IPS DF 6.9 (cell line): ENCODE results near the gene YEATS4.

ENCODE experiments used
- DNase-seq: peaks from one replicate; pipeline ENCODE4 v3.0.0-alpha.2; 2013; ENCODE audit warnings: low read depth, low spot score
- H3K27ac ChIP-seq: one replicate; pipeline ENCODE4 v1.5.1; 2013; ENCODE audit warnings: low read length, control low read depth
- H3K27me3 ChIP-seq: 2 replicates; pipeline ENCODE4 v1.6.1; 2013; ENCODE audit warnings: mild to moderate bottlenecking, low read length; ENCODE audit not compliant: control insufficient read depth, insufficient read depth
- H3K36me3 ChIP-seq: 2 replicates; pipeline ENCODE4 v1.6.1; 2013; ENCODE audit warnings: low read length; ENCODE audit not compliant: control insufficient read depth, insufficient read depth
- H3K4me1 ChIP-seq: 2 replicates; pipeline ENCODE4 v1.6.1; 2013; ENCODE audit warnings: low read length; ENCODE audit not compliant: control insufficient read depth, insufficient read depth
- H3K4me3 ChIP-seq: 2 replicates; pipeline ENCODE4 v1.5.1; 2013; ENCODE audit warnings: mild to moderate bottlenecking, low read length
- H3K9me3 ChIP-seq: 2 replicates; pipeline ENCODE4 v1.6.1; 2013; ENCODE audit warnings: low read length, inconsistent platforms; ENCODE audit not compliant: control insufficient read depth, insufficient read depth
- WGBS: extraction: QIAGEN DNeasy Blood & Tissue Kit; methylation state at CpG from one replicate; pipeline ENCODE4 v1.1.7; 2013; ENCODE audit warnings: mixed read lengths, missing lambda C conversion rate; ENCODE audit not compliant: insufficient read length, insufficient coverage; 5-methylcytosine and 5-hydroxymethylcytosine counted together

The YEATS4 gene

DNA sequence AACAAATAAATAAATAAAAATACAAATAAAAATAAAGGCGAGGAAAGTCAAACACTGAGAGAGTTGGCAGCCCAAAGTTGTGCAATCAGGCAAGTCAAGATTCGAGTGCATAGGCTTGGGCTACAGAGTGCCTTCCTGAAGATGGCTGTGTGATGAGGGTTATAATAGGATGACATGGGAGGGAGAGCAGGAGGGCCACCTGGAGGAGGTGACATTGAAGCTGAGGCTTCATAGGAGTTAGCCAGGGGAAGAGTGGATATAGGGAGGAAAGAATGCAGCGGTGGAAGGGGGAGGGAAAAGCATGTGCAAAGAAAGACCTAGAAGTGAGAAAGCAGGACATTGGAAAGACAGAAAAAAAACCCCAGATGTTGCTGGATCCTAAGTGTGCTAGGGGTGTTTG lies 53.1 kb downstream of the YEATS4 start:
- Histone ChIP-seq H3K4me1 (peaks cover 2% of the 10 kb centered on the region; the same call in 1 of the 2 replicates), H3K27me3 (no peaks in the 10 kb centered on the region), H3K4me3 (no peak overlapping the region), H3K9me3 (no peaks in the 10 kb centered on the region), H3K36me3 (no peaks in the 10 kb centered on the region), H3K27ac (no peak overlapping the region)
- WGBS = no CpG with 5 or more reads among the region's 3 CpGs
- DNase-seq = no peak

DNA sequence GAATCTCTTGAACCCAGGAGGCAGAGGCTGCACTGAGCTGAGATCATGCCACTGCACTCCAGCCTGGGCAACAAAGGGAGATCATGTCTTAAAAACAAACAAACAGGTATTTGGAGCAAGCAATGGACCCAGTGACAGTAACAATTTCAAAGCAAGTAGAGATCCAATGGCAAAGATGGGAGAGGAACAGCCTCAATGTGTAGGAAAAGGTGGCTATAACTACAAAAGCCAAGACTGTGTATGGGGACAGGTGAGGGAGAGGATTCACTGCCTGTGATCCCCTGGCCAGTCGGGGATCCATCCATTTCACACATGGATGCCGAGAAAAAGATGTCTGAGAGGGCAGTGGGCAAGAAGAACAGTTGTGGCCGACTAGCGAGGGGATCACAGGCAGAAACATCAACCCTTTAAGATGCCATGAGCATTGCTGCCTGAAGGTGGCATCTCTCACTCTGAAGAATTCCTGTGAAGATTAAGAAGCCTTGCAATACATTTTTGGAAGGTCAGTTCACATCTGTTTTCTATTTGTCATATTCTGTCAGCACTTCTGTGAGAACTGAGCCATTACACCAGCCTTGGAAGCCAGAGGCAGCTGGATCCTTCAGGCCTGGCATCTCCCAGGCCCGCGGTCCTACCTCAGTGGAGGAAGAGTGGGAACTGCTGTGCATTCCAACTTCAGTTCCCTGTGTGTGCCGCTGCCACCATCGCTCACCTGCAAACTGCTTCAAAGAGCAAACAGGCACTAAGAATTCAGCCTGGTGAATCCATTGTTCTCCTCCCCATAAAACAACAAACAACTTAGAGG lies 56.1 kb downstream of the YEATS4 start:
- Histone ChIP-seq H3K27me3 (no peaks in the 10 kb centered on the region), H3K36me3 (no peaks in the 10 kb centered on the region), H3K9me3 (no peaks in the 10 kb centered on the region), H3K27ac (no peak overlapping the region), H3K4me3 (no peak overlapping the region), H3K4me1 (peaks cover 2% of the 10 kb centered on the region; the same call in 1 of the 2 replicates)
- DNase-seq = peak; percentile 64
- no CpG with 5 or more reads among the region's 8 CpGs for WGBS

DNA sequence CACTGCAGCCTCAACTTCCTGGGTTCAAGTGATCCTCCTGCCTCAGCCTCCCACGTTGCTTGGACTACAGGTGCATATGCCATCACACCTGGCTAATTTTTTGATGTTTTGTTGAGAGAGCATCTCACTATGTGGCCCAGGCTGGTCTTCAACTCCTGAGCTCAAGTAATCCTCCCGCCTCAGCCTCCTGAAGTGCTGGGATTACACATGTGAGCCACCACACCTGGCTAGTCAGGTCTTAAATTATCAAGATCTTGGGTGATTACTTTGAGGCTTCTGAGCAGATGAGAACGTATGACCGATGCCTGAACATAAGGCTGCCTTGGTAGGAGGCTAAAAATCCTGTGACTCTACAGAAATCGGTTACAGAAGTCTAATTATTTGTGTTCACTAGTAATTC lies 57.7 kb downstream of the YEATS4 start:
- Histone ChIP-seq H3K4me3 (no peak overlapping the region), H3K27ac (no peak overlapping the region), H3K36me3 (no peaks in the 10 kb centered on the region), H3K9me3 (no peaks in the 10 kb centered on the region), H3K27me3 (no peaks in the 10 kb centered on the region), H3K4me1 (peaks cover 2% of the 10 kb centered on the region; the same call in 1 of the 2 replicates)
- no peak for DNase-seq
- no CpG with 5 or more reads among the region's 5 CpGs for WGBS

DNA sequence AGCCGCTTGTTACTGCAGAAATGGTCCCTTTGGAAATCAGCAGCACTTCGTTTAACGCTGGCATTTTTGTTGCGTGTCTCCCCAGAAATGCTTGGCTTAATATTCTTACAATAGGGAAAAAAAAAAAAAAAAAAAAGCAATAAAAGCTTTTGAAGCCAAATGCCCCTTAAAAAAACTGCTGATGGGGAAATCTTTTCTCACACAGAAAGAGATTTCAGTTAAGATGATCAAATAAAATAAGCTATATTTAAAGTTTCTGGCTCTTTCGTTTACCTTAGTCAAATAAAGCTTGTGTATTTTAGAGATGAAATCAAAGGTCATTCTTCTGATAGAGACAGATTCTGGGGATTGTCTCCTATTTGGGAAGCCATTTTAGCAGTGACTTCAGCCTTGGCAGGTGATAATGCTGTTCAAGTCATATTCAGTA lies 58.2 kb downstream of the YEATS4 start:
- H3K27me3 ChIP-seq = no peaks in the 10 kb centered on the region
- no CpG with 5 or more reads among the region's 5 CpGs for WGBS
- H3K27ac ChIP-seq = no peak overlapping the region
- no peaks in the 10 kb centered on the region for H3K9me3 ChIP-seq
- DNase-seq = no peak
- H3K36me3 ChIP-seq = no peaks in the 10 kb centered on the region
- H3K4me1 ChIP-seq = peaks cover 2% of the 10 kb centered on the region; the same call in 1 of the 2 replicates
- H3K4me3 ChIP-seq = no peak overlapping the region

DNA sequence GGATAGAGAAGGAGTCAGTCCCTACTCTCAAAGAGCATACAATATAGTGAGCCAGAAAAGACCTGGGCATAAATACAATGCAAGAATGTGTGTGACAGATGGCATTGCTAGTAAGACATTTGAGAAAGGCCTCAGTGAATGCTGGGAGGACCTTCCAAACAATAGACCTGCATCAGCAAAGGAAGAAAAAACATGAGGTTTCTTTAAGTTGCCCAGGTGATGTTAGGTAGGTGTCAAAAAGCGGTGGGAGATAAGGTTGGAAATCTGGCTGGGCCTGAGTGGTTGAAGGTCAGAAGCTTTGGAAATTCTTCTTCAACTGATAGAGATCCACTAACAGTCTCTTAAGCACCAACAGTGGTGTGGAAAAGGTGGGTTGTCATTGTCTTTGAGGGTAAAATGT lies 60.2 kb downstream of the YEATS4 start:
- Histone ChIP-seq H3K4me1 (peaks cover 2% of the 10 kb centered on the region; the same call in 1 of the 2 replicates), H3K36me3 (no peaks in the 10 kb centered on the region), H3K27me3 (no peaks in the 10 kb centered on the region), H3K9me3 (no peaks in the 10 kb centered on the region), H3K27ac (no peak overlapping the region), H3K4me3 (no peak overlapping the region)
- no peak for DNase-seq
- no CpG with 5 or more reads among the region's 1 CpG for WGBS

DNA sequence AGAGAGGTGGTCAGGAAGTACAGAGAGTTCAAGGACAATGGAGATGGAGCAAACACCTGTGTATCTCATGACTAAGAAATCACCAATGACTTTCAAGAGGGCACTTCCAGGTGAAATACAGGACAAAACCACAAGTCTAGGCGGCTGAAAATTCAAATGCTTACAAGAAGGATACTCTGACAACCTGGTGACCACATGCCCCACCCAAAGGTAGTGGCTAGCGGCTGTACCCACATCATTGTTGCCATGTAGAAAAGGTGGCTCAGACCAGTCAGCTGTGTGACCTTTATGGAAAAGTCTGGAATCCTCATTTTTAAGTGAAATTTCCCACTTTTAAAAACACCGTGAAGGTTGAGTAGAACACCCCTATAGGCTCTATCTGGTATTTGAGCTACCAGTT lies 62.0 kb downstream of the YEATS4 start:
- WGBS = no CpG with 5 or more reads among the region's 3 CpGs
- H3K4me3 ChIP-seq = no peak overlapping the region

DNA sequence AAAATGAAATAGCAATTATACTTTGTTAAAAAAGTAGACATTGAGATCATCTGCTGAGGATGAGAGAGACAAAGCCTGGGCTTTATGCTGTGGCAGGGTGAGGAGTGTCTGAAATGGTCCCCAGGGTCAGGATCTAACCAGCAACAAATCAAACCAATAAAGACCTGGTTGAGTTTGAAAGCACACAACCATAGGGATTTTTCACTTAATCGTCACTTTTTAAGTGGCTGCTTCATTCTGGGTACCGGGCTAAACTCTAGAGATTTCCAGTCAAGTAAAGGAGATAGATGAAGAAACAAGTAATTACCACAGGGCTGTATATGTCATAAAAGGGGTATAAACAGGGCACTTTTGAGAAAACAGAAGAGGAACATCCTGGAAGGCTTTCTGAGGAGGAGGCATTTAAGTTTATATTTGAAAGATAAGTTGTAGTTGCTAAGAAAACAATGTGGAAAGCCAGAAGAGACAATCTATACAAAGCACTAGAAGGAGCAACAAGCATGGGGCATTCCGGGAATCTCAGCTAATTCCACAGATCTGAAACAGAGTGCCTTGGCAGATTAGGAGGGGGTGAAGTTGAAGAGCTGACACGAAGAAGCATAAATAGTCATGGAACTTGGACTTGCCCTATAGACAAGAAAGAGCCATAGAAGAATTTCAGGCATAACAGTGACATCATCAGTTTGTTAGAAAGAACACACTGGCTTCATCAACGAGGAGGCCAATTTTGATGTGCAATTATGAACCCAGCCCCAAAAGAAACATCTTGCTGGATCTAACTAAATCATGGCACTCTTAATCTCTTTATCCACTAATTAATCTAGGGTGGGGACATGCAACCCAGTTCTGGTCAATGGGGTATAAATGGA lies 63.7 kb downstream of the YEATS4 start:
- WGBS = no CpG with 5 or more reads among the region's 5 CpGs
- DNase-seq = no peak
- Histone ChIP-seq H3K36me3 (no peaks in the 10 kb centered on the region), H3K4me3 (no peak overlapping the region), H3K9me3 (no peaks in the 10 kb centered on the region), H3K4me1 (no peaks in the 10 kb centered on the region), H3K27ac (no peak overlapping the region), H3K27me3 (no peaks in the 10 kb centered on the region)

More for the DNA sequence above, 62.0 kb downstream of the YEATS4 start:
- Histone ChIP-seq H3K27ac (no peak overlapping the region), H3K4me1 (no peaks in the 10 kb centered on the region), H3K27me3 (no peaks in the 10 kb centered on the region), H3K36me3 (no peaks in the 10 kb centered on the region), H3K9me3 (no peaks in the 10 kb centered on the region)
- no peak for DNase-seq

DNA sequence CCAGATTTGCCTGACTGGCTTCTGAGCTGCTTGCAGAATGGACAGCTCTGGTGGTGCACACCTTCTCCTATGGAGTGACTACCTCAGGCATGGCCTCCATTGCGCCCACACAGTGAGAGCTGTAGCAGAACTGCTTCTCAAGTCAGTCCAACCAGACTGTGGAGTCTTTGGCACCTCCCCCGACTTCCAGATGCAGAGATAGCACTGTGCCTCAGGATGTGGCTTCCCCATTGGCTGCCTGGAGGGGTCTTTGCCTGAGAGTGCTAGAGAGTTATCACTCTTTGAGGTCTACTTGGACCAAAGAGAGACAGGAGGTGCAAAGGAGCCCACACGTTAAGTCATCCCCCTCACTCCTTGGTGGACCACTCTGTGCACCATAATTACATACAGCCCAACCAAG lies 65.9 kb downstream of the YEATS4 start:
- H3K36me3 ChIP-seq = no peaks in the 10 kb centered on the region
- H3K9me3 ChIP-seq = no peaks in the 10 kb centered on the region
- no peak for DNase-seq
- no CpG with 5 or more reads among the region's 3 CpGs for WGBS
- no peaks in the 10 kb centered on the region for H3K27me3 ChIP-seq
- no peak overlapping the region for H3K4me3 ChIP-seq
- H3K27ac ChIP-seq = no peak overlapping the region
- no peaks in the 10 kb centered on the region for H3K4me1 ChIP-seq

DNA sequence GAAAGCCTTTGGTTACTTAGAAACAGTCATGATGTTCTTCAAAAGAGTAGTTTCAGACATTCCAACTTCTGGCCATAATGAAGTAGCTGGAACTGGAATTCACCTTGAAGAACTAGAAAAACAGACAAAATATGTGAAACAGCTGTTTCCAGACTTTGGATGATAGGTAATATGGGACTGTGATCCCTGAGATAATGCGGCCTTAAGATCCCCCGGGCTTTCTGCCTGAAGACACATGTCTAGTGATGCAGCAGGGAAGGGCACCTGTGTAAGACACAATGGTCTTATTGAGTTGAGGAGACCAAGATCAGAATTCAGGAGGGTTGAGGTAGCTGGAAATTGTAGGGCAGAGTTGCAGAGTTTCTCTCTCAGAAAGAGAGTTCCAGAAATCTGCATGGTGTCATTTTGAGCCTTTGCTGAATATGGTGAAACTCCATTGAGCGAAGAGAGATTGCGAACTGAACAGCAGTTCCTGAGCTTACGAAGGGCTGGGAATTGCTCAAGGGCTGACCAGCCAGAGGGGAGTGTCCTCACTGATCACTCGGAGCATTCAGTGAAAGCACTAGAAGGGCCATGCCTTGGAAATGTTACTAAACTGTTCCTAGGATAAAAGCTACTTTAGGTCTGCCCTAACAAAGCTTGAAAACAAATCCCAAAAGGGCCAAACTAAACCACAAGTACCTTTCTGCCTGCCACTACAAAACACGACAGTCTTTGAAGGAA lies 69.0 kb downstream of the YEATS4 start:
- H3K36me3 ChIP-seq = no peaks in the 10 kb centered on the region
- no peaks in the 10 kb centered on the region for H3K27me3 ChIP-seq
- peaks cover 1% of the 10 kb centered on the region; the same call in 1 of the 2 replicates for H3K4me1 ChIP-seq
- no peak overlapping the region for H3K27ac ChIP-seq
- no peaks in the 10 kb centered on the region for H3K9me3 ChIP-seq
- no peak for DNase-seq
- WGBS = no CpG with 5 or more reads among the region's 7 CpGs
- no peak overlapping the region for H3K4me3 ChIP-seq
